H7 (cell line): ENCODE results near the gene BRF1. TPM values are rescaled to one million over a fixed set of nuclear protein-coding genes. Genes with fewer than 3 reads are reported as not detected.

Experiments used
- DNase-seq: peaks from one replicate; pipeline ENCODE4 v3.0.0; 2012
- H3K27me3 ChIP-seq: 2 replicates; pipeline ENCODE4 v1.6.0; 2011; ENCODE audit warnings: mild to moderate bottlenecking, low read length; ENCODE audit not compliant: control insufficient read depth, insufficient read depth
- H3K36me3 ChIP-seq: replicated peaks from 2 replicates; pipeline ENCODE4 v1.5.1; 2011; ENCODE audit warnings: low read length; ENCODE audit not compliant: control insufficient read depth, insufficient read depth
- H3K4me3 ChIP-seq: 2 replicates; pipeline ENCODE4 v1.5.1; 2011; ENCODE audit warnings: low read depth, mild to moderate bottlenecking, control low read depth, low read length, moderate library complexity; ENCODE audit not compliant: insufficient read depth
- total RNA-seq: library from RNA; depleted of rRNA; stranded (reverse); fragments of >200 nt; shearing (Covaris generic); gene quantifications from 2 replicates; pipeline ENCODE4 v1.2.3, GENCODE V29; 2014; rRNA removed

BRF1 gene, protein sequence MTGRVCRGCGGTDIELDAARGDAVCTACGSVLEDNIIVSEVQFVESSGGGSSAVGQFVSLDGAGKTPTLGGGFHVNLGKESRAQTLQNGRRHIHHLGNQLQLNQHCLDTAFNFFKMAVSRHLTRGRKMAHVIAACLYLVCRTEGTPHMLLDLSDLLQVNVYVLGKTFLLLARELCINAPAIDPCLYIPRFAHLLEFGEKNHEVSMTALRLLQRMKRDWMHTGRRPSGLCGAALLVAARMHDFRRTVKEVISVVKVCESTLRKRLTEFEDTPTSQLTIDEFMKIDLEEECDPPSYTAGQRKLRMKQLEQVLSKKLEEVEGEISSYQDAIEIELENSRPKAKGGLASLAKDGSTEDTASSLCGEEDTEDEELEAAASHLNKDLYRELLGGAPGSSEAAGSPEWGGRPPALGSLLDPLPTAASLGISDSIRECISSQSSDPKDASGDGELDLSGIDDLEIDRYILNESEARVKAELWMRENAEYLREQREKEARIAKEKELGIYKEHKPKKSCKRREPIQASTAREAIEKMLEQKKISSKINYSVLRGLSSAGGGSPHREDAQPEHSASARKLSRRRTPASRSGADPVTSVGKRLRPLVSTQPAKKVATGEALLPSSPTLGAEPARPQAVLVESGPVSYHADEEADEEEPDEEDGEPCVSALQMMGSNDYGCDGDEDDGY
- 18.5 and 24.6 TPM in 2 replicates for total RNA-seq

DNA sequence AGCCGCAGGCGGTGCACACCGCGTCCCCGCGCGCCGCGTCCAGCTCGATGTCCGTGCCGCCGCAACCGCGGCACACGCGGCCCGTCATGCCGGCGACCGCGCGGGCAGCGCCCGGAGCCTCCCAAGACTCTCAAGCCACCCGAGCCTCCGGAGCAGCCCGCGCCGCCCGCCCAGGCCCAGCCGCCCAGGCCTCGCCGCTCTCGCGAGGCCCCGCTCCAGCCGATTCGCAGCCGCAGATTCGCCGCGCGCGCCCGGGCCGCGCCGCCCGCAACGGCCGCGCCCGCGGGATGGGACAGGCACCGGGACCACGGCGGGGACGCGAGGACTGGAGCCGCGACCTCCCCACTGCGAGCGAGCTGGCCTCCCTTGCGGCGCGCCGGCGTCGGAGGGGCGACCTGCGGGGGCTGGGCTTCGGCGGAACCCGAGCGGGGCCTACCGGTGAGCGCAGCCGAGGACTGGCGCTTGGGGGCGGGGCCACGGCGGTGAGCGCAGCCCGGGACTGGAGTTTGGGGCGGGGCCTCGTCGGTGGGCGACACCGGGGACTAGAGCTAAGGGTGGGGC is at the start of gene BRF1:
Gene BRF1, minus strand, starts transcription at position 460 of the 561 bp plus-strand sequence. Its CDS starts 372 bp downstream, at position 88.
- peak; percentile 99 for DNase-seq
- peaks cover 8% of the 10 kb centered on the region for H3K27me3 ChIP-seq
- peak within 1 kb of the TSS; percentile 87 for H3K4me3 ChIP-seq
- H3K36me3 ChIP-seq = no peaks in the 10 kb centered on the region

DNA sequence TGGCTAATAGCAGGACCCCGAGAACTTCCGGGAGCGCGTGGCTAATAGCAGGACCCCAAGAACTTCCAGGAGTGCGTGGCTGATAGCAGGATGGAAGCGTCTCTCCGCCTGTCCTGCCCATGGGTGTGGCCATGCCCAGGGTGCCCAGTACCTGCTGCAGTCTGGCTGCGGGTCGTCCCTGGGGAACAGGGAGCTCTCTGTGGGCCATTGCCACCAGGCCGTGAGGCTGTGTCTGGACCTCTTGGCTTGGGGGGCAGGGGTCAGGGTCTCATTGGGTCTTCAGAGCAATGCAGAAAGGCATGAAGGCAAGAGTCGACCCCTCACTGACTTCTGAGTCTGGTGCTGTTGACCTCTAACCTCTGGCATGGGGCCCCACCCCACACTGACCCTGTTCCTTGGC is 49.2 kb upstream of the BRF1 start:
- no peak overlapping the region for H3K4me3 ChIP-seq
- no peaks in the 10 kb centered on the region for H3K27me3 ChIP-seq
- no peak for DNase-seq
- H3K36me3 ChIP-seq = no peaks in the 10 kb centered on the region; the same call in 1 of the 2 replicates

DNA sequence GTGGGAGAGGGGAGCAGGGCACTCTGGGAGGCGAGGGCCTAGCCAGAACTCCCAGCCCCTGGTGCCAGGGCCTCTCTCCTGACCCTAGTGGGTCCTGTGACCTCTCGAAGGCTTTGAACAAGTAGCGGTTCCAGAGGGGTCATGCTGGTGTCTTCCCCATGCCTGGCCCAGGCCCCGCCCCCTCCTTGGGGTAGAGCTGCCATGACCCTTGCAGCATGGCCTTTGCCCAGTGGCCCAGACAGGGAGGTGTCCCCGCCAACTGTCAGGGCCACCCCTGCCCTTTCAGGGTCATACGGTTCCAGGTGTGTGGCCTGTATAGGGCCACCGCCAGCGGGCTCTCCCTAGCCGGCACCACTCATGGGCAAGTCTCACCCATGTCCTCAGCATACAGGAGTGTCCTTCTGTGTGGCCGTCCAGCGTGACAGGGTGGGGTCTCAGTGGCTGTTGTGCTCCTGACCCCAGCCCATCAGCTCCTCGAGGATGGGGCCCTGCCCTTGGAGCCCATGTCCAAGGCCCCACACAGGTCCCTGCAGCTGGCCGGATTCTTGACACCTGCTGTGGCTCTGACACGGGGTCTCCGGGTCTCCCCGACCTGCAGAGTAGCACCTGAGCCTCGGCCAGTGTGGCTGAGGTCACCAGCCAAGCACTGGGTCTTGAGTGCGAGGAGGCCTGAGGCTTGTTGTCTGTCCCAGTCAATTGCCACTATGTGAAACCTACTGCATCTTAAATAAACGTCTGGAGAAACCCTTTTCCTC is 48.3 kb upstream of the BRF1 start:
- no peaks in the 10 kb centered on the region for H3K27me3 ChIP-seq
- H3K4me3 ChIP-seq = no peak overlapping the region
- H3K36me3 ChIP-seq = no peaks in the 10 kb centered on the region; the same call in 1 of the 2 replicates
- no peak for DNase-seq

DNA sequence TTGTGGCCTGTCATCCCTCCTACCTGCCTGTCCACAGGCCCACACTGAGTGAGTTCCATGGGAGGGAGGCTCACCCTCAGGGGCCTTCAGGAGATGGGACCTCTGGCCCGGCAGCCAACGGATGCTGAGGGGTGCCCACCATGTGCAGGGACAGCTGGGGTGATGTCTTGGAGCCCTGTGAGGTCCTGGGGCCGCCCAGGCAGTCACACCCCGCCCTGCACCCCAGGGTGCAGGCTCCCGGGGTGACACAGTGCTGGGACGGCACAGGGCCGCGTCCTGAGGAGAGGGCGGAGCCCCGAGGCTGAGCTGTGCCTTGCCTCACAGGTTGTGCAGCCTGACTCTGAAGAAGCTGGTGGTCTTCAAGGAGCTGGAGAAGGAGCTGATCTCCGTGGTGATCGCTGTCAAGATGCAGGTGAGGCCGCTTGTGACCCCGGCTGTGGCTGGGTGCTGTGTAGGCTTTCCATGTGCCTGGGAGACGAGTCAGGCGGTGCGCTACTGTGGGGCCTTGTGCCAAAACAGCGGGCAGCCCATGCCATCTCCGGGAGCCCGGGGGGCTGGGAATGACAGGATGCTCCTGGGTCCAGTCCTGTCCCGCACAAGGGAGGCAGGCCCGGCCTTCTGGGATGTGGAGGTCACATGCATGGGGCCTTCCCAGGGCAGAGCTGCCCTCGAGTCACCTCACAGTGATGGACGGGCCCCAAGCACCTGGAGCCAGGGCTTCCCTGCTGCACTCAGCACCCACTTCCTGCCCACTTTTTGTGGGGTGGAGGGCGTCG is 47.6 kb upstream of the BRF1 start:
- no peak for DNase-seq
- H3K4me3 ChIP-seq = no peak overlapping the region
- H3K36me3 ChIP-seq = no peaks in the 10 kb centered on the region; the same call in 1 of the 2 replicates
- H3K27me3 ChIP-seq = no peaks in the 10 kb centered on the region

DNA sequence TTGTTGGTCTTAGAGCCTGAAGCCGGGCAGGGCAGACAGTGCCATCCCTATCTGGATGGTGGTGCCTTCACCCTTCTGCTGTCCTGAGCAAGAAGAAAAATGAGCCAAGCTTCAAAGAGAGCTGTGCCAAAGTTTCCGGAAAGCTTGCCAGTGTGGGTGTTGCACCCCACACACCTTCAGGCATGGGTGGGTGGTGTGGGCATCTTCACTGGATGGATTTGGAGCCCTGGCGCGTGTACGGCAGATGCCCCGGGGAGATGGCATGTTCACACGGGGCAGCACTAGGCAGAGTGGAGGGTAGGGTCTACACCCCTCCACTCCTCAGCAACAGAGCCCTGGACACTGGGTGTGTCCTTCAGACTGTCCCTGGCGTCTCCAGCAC is 46.8 kb upstream of the BRF1 start:
- DNase-seq = no peak

DNA sequence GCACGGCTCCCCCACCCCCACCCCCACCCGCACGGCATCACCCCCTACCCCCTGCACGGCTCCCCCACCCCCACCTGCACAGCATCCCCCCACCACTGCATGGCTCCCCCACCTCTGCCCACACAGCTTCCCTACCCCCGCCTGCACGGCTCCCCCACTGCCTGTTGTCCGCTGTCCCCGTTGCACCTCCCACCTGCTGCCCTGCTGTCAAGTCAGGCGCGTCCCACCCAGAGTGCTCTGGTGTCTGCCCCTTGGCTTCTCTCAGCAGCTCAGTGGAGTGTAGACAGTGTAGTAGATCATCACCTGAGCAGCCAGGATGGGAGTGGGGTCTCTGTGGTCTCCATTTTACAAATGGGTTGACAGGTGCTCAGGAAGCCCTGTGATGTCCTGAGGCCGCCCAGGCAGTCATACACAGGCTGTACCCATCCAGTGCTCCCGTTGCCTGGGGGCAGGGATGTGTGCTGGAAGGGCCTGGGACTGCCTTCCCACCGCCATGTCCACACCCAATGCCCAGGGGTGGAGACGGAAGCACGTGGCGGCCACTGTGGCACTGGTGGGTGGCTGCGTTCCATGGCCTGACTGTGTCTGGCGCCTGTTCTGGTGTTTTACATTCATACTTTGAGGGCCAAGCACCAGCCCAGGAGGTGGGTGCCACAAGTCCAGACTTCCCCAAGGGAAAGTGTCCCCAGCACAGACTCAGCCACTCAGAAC is 46.2 kb upstream of the BRF1 start:
- no peaks in the 10 kb centered on the region for H3K27me3 ChIP-seq

More for the DNA sequence above, 46.8 kb upstream of the BRF1 start:
- no peaks in the 10 kb centered on the region; the same call in 1 of the 2 replicates for H3K36me3 ChIP-seq
- H3K4me3 ChIP-seq = no peak overlapping the region
- no peaks in the 10 kb centered on the region for H3K27me3 ChIP-seq

DNA sequence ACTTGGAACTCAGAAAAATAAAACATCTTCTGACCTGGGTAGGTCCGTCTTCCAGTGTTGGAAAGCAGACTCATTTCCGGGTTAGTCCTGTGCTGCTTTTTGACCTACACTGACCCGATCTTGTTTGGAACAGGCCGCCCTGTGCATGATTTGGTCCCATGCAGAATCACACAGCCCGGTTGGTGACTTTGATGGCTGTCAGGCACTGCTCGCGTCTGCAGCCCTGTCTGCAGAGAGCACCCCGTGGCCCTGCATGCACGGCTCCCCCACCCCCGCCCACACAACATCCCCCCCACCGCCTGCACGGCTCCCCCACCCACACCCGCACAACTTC is 45.4 kb upstream of the BRF1 start:
- no peak for DNase-seq
- no peaks in the 10 kb centered on the region for H3K27me3 ChIP-seq
- no peak overlapping the region for H3K4me3 ChIP-seq
- no peaks in the 10 kb centered on the region; the same call in 1 of the 2 replicates for H3K36me3 ChIP-seq

More for the DNA sequence above, 46.2 kb upstream of the BRF1 start:
- H3K4me3 ChIP-seq = no peak overlapping the region
- H3K36me3 ChIP-seq = no peaks in the 10 kb centered on the region; the same call in 1 of the 2 replicates
- DNase-seq = no peak

DNA sequence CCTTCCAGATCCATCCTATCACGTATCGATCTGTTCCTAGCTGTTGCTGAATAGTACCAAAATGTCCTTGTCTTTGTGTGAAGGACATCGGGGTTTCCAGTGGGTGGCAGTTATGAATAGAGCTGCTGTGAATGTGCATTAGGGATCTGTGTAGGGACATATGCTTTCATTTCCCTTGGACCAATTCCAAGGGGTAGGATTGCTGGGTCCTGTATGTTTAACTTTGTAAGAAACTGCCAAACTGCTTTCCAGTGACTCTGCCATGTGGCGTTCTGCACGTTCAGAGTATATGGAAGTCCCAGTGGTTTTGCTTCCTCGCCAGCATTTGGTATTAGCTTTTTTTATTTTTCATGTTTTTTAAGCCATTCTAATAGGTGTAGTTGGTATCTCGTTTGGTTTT is 42.4 kb upstream of the BRF1 start:
- Histone ChIP-seq H3K4me3 (no peak overlapping the region), H3K27me3 (no peaks in the 10 kb centered on the region), H3K36me3 (no peaks in the 10 kb centered on the region)
- DNase-seq = no peak

DNA sequence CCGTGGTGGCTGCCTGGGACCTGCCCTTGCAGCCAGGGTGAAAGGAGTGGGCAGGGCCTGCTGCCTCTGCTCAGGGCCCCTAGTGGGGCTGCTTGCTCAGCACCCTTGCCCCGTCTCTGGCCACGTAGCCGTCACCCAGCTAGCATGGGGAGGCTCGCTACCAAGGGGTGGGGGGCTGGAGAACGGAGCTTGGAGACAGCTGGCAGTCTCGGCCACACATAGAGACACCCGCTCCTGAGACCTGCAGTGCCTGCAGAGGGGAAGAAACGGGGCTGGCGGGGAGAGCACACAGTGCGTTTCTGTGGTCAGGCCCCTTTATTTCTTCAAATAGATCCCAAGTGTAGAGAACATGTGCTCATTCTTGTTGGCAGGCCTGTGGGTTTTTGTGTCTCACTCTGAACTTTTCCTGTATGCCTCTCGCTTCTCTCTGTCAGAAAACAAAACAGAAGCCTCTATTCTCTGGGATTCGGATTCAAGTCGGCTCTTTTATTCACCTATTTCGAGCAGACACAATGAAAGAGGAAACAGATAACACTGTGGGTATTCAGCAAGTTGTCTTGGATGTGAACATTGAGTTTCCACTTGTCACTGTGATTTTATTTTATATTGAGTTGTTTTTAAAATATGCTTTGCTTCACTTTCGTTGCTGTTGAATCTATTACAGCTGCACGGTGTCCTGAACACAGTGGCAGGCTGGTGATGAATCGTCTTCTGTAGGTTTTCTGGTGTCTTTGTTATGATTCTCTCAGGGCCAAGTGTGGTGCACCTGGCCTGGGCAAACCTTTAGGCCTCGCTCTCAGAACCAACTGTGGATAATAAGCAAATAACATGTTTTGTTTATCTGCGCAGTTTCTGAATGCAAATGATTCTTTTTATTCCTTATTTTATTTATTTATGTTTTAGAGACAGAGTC is 40.3 kb upstream of the BRF1 start:
- Histone ChIP-seq H3K27me3 (no peaks in the 10 kb centered on the region), H3K36me3 (no peaks in the 10 kb centered on the region), H3K4me3 (no peak overlapping the region)
- DNase-seq = no peak

DNA sequence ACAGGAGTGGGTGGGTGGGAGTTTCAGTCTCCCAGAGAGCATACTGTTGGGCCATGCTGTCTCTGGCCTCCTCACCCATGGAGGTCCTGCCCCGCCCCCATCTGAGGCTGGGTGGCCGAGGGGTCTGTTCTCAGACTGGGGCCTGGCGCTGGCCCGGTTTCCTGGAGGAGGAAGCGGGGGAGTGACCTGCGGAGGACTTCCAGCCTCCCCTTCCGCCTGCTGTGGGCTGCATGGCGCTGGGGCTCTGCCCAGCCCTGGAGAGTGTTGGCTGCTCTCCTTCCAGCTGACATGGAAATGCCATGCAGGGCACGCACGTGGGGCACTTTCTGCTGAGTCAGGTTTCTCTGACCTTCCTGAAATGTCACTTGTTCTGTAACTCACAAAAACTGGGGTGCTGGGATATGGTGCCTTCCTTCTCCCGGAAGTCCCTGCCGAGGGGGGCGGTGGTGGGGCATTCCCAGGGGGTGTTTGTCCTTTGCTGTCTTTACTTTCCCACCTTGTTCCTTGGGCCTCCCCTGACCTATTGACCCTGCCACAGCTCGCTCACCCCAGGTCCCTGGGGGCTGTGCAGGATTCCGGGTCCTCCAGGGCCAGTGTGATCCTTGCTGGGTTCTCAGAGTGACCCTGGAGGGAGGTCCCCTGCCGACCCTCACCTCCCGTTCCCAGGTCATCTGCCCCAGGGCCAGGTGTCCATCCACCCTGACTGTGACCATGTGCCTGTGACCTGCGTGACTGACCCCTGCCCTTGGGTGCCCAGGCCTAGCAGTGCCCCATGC is 37.4 kb upstream of the BRF1 start:
- H3K36me3 ChIP-seq = no peaks in the 10 kb centered on the region
- no peaks in the 10 kb centered on the region for H3K27me3 ChIP-seq
- no peak for DNase-seq
- H3K4me3 ChIP-seq = no peak overlapping the region

DNA sequence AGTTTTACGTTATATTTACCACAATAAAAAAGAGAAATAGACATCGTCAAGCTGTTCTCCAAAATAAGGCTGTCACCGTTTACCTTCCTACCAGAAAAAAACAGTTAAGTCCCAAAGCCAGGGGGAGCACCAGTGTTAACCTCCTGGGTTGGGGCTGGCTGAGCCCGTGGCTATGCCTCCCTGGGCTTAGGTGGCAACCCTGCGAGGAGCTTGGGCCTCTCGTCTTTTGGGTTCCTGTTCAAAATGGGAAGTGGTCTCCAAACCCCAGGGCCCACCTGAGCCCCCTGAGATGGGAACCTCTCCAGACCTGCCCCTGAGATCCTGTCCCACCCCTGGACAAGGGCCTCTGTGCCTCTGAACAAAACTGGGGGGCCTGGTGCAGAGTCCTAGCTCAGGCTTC is 36.6 kb upstream of the BRF1 start:
- Histone ChIP-seq H3K36me3 (no peaks in the 10 kb centered on the region), H3K4me3 (no peak overlapping the region), H3K27me3 (no peaks in the 10 kb centered on the region)
- no peak for DNase-seq
